Activated CD4-positive, CD25-positive, alpha-beta regulatory T cell treated with anti-CD3 and anti-CD28 coated beads, Interleukin-2, amount 50 U/mL, for 24 hours (primary cell): ENCODE measurements around the gene EBNA1BP2.
"Not testable (repeated sequence)": the region's sequence is repeated elsewhere in the genome, so short reads cannot be mapped to it uniquely, and the experiment has no call there.

ENCODE experiments used
- ATAC-seq, 2 donors: fragments of 150-1000 bp; cut with Tn5 transposase; one replicate each; pipeline ENCODE4 v1.10.0; 2021; ENCODE audit warnings: mild to moderate bottlenecking in 1 of 2, moderate library complexity in 1 of 2

EBNA1BP2 gene

GRCh38 chr1:43171876-43172526 is at the start of gene EBNA1BP2, which contains the start of gene CFAP57:
Gene EBNA1BP2 (minus strand): TSS chr1:43172290. CDS start chr1:43172118, 172 bp downstream.
Gene CFAP57 (plus strand): TSS chr1:43172330. CDS start chr1:43172754, 424 bp downstream.
- peak; percentile 92 to 94 for ATAC-seq

GRCh38 chr1:43221797-43222196 is 49.7 kb upstream of the EBNA1BP2 start:
- ATAC-seq, result no peak

- peak in 1 of 2 donors; percentile 28 for ATAC-seq
Measured at GRCh38 chr1:43220905-43221778, 49.1 kb upstream of the EBNA1BP2 start.

- ATAC-seq, result no peak
Measured at GRCh38 chr1:43217747-43218146, 45.7 kb upstream of the EBNA1BP2 start.

- no peak for ATAC-seq
Measured at GRCh38 chr1:43214501-43215444, 42.7 kb upstream of the EBNA1BP2 start.

- ATAC-seq, result not testable (repeated sequence)
Measured at GRCh38 chr1:43208277-43208676, 36.2 kb upstream of the EBNA1BP2 start.

GRCh38 chr1:43207229-43207853 is 35.3 kb upstream of the EBNA1BP2 start:
- ATAC-seq, result no peak

- no peak for ATAC-seq
Measured at GRCh38 chr1:43206600-43207228, 34.6 kb upstream of the EBNA1BP2 start.

- no peak for ATAC-seq
Measured at GRCh38 chr1:43205671-43206070, 33.6 kb upstream of the EBNA1BP2 start.

- ATAC-seq, result no peak
Measured at GRCh38 chr1:43204394-43204793, 32.3 kb upstream of the EBNA1BP2 start.

- no peak for ATAC-seq
Measured at GRCh38 chr1:43203859-43204258, 31.8 kb upstream of the EBNA1BP2 start.

GRCh38 chr1:43199093-43199726 is 27.1 kb upstream of the EBNA1BP2 start:
- ATAC-seq, result peak in 1 of 2 donors; percentile 27

- ATAC-seq, result no peak
Measured at GRCh38 chr1:43197343-43198127, 25.4 kb upstream of the EBNA1BP2 start.

- no peak for ATAC-seq
Measured at GRCh38 chr1:43194509-43194908, 22.4 kb upstream of the EBNA1BP2 start.

GRCh38 chr1:43188106-43188505 is 16.0 kb upstream of the EBNA1BP2 start:
- ATAC-seq, result no peak

GRCh38 chr1:43184995-43185394 is 12.9 kb upstream of the EBNA1BP2 start:
- no peak for ATAC-seq

- no peak for ATAC-seq
Measured at GRCh38 chr1:43184388-43184787, 12.3 kb upstream of the EBNA1BP2 start.

GRCh38 chr1:43177691-43178090 is 5.6 kb upstream of the EBNA1BP2 start:
- no peak for ATAC-seq

GRCh38 chr1:43174873-43175272 is 2.8 kb upstream of the EBNA1BP2 start:
- no peak for ATAC-seq

- ATAC-seq, result peak; percentile 68 to 73
Measured at GRCh38 chr1:43172527-43172972, 460 bp upstream of the EBNA1BP2 start.
